HCT116 (cell line): ENCODE measurements around the gene SHROOM3. TPM values are rescaled to one million over a fixed set of nuclear protein-coding genes. Genes with fewer than 3 reads are reported as not detected.

Experiments used
- ATAC-seq: fragments of 200-7000 bp; cut with Tn5 transposase; 2 replicates; pipeline ENCODE4 v1.9.1; 2020; ENCODE audit warnings: mild to moderate bottlenecking, moderate library complexity
- BruUV-seq: library from RNA; stranded (reverse); fragments of 400-500 nt; replicated peaks from 2 replicates; lab custom pipeline; 2021; lab: Mats Ljungman, UMichigan
- CTCF ChIA-PET: fragments of 300-600 bp; sonication (Branson Sonifier 250); formaldehyde crosslinking; loops from one replicate; lab custom pipeline; 2021; ENCODE audit warnings: antibody characterized with exemption; lab: Charles Lee
- POLR2A ChIA-PET: fragments of 300-600, 350-600 bp; sonication (Branson Sonifier 250); formaldehyde crosslinking; loops from one replicate; lab custom pipeline; 2021; ENCODE audit warnings: antibody characterized with exemption; lab: Charles Lee
- RAD21 ChIA-PET, 2 experiments: fragments of 300-600 bp; sonication (Branson Sonifier 250); formaldehyde crosslinking; loops; one replicate each; lab custom pipeline; 2023; ENCODE audit warnings: low total read pairs in 2 of 2; ENCODE audit not compliant: uncharacterized antibody in 2 of 2, unreplicated experiment in 2 of 2, low non-redundant PET in 1 of 2; lab: Charles Lee
- DNase-seq: peaks from one replicate; pipeline ENCODE4 v3.0.0-alpha.2; 2010; ENCODE audit warnings: low read depth, low spot score
- H2AFZ ChIP-seq: fragments of 200-600 bp; shearing (Covaris generic), sonication (generic); 2 replicates; pipeline ENCODE4 v1.6.1; 2017; ENCODE audit warnings: low read depth, mixed run types, mixed read lengths, antibody characterized with exemption, low read length; ENCODE audit not compliant: poor library complexity, severe bottlenecking
- H3K27ac ChIP-seq: 2 replicates; pipeline ENCODE4 v1.5.1; 2012; ENCODE audit warnings: low read depth, low read length
- H3K27me3 ChIP-seq: fragments of 200-600 bp; sonication (generic); 2 replicates; pipeline ENCODE4 v1.6.1; 2016; ENCODE audit warnings: mixed run types, low read length, mixed read lengths; ENCODE audit not compliant: insufficient read depth
- H3K36me3 ChIP-seq, 2 experiments: fragments of 200-500 bp in 1 of 2; fragments of 200-600 bp in 1 of 2; sonication (Bioruptor generic) in 1 of 2; sonication (generic) in 1 of 2; 2 replicates each; pipeline versions ENCODE4 v1.5.1 to v1.6.1; 2014 to 2016; ENCODE audit warnings: low read length in 2 of 2, inconsistent platforms in 1 of 2, mixed read lengths in 1 of 2, mixed run types in 1 of 2; ENCODE audit not compliant: insufficient read depth in 2 of 2, control insufficient read depth in 1 of 2
- H3K4me1 ChIP-seq, 2 experiments: fragments of 200-600 bp in 1 of 2; sonication (generic) in 1 of 2; 2 replicates each; pipeline versions ENCODE4 v1.5.1 to v1.6.1; 2012 to 2017; ENCODE audit warnings: low read length in 2 of 2, inconsistent platforms in 1 of 2, mild to moderate bottlenecking in 1 of 2, mixed read lengths in 1 of 2, mixed run types in 1 of 2, moderate library complexity in 1 of 2; ENCODE audit not compliant: insufficient read depth in 2 of 2, control insufficient read depth in 1 of 2
- H3K4me2 ChIP-seq: fragments of 200-600 bp; sonication (generic); 2 replicates; pipeline ENCODE4 v1.6.1; 2017; ENCODE audit warnings: mixed run types, low read length, mixed read lengths
- H3K4me3 ChIP-seq, 2 experiments: fragments of 200-600 bp in 1 of 2; sonication (generic) in 1 of 2; replicated peaks in 1 of 2; 2 replicates each; pipeline ENCODE4 v1.5.1; 2011 to 2016; ENCODE audit warnings: low read length in 2 of 2, control low read depth in 1 of 2, low read depth in 1 of 2, mild to moderate bottlenecking in 1 of 2, mixed read lengths in 1 of 2, mixed run types in 1 of 2
- H3K79me2 ChIP-seq: fragments of 200-600 bp; sonication (generic); 2 replicates; pipeline ENCODE4 v1.6.1; 2017; ENCODE audit warnings: mild to moderate bottlenecking, mixed run types, low read length, moderate library complexity, mixed read lengths; ENCODE audit not compliant: insufficient read depth
- H3K9ac ChIP-seq: fragments of 200-600 bp; sonication (generic); 2 replicates; pipeline ENCODE4 v1.6.1; 2016; ENCODE audit warnings: low read length, mixed read lengths
- H3K9me2 ChIP-seq: fragments of 200-600 bp; sonication (generic), shearing (Covaris generic); 2 replicates; pipeline ENCODE4 v1.6.1; 2017; ENCODE audit warnings: mixed run types, mild to moderate bottlenecking, moderate library complexity; ENCODE audit not compliant: insufficient read depth
- H3K9me3 ChIP-seq, 2 experiments: fragments of 200-500 bp in 1 of 2; fragments of 200-600 bp in 1 of 2; sonication (Bioruptor generic) in 1 of 2; sonication (generic) in 1 of 2; 2 replicates each; pipeline ENCODE4 v1.6.1; 2014 to 2017; ENCODE audit warnings: low read length in 2 of 2, mixed read lengths in 2 of 2, inconsistent platforms in 1 of 2, low read depth in 1 of 2, mild to moderate bottlenecking in 1 of 2, mixed run types in 1 of 2, moderate library complexity in 1 of 2; ENCODE audit not compliant: control insufficient read depth in 1 of 2, insufficient read depth in 1 of 2
- H4K20me1 ChIP-seq: fragments of 200-600 bp; sonication (generic), shearing (Covaris generic); 2 replicates; pipeline ENCODE4 v1.6.1; 2017; ENCODE audit warnings: mixed run types, mild to moderate bottlenecking, moderate library complexity; ENCODE audit not compliant: insufficient read depth
- JUND ChIP-seq: IDR thresholded peaks from 2 replicates; pipeline ENCODE4 v1.6.1; 2012
- SIN3A ChIP-seq: IDR thresholded peaks from 2 replicates; pipeline ENCODE4 v1.6.1; 2012; ENCODE audit warnings: low read depth
- SRF ChIP-seq: IDR thresholded peaks from 2 replicates; pipeline ENCODE4 v1.6.1; 2012; ENCODE audit warnings: low read depth
- TCF7L2 ChIP-seq: IDR thresholded peaks from 2 replicates; pipeline ENCODE4 v1.7.0; 2011; ENCODE audit warnings: borderline replicate concordance, inconsistent platforms; ENCODE audit not compliant: insufficient read depth, insufficient read length; ENCODE audit errors: extremely low read depth
- intact Hi-C: fragments of 100-400 bp; cut with micrococcal nuclease; formaldehyde crosslinking; loops from 2 replicates; pipeline ENCODE4 v1.10.0; 2022
- total RNA-seq: library from RNA; stranded (reverse); gene quantifications from one replicate; pipeline ENCODE4 v1.2.1, GENCODE V29; 2021; ENCODE audit not compliant: unreplicated experiment
- TF ChIP-seq, protein P1 (sequence below): IDR thresholded peaks from 2 replicates; pipeline ENCODE4 v1.6.1; 2012; ENCODE audit warnings: low read depth
- TF ChIP-seq, protein P2 (sequence below), 3 experiments: fragments of 200-600 bp in 1 of 3; sonication (generic) in 1 of 3; IDR thresholded peaks in 2 of 3; conservative IDR thresholded peaks in 1 of 3; 2 replicates each; pipeline ENCODE4 v1.5.1; 2012 to 2017; ENCODE audit warnings: low read depth in 2 of 3, low read length in 2 of 3, antibody characterized with exemption in 1 of 3, borderline replicate concordance in 1 of 3, control low read depth in 1 of 3, mild to moderate bottlenecking in 1 of 3, mixed read lengths in 1 of 3, mixed run types in 1 of 3, moderate library complexity in 1 of 3; ENCODE audit not compliant: insufficient read depth in 1 of 3
- TF ChIP-seq, protein P3 (sequence below): IDR thresholded peaks from 2 replicates; pipeline ENCODE4 v1.6.1; 2012

The SHROOM3 gene
- total RNA-seq, 1 experiment from 2014 or later = 22.5 TPM

DNA sequence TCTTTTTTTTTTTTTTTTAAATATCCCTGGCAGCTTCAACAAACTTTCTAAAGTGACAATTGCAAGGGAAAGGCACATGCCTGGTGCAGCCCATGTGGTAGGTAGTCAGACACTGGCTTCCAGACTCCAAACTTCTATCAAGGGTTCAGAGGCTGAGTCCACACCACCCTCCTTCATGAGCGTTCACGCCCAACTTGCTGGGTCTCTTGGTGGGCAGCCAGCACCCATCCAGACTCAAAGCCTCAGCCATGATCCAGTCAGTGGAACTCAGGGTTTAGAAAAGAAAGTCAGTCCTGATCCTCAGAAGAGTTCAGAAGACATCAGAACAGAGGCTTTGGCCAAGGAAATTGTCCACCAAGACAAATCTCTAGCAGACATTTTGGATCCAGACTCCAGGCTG lies 321.4 kb downstream of the SHROOM3 start (continued):
- TF ChIP-seq JUND = no peak
- TF ChIP-seq, all 23 proteins: peak for 0

DNA sequence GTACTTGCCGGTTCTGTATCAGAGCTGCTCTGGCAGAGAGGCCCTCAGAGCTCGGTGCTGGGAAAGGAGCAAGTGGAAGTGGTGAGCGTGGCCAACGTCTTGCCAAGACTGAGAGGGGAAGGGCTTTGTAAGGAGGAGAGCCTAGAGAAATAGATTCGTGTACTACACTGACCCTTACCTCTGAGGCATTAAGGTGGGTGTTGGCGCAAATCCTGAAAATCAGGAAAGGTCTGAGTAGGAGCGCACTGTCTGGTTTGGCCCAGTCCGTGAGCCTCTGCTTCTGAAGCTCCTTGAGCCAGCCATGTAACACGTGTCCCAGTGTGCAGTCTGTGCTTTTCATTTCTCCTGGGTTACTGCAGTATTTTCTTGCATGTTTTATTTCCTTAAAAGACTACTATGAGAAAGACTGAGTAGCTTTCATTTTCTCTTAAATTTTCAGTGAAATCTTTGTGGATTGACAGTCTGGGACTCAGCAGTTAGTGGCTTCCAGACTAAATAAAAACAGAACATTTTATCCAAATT lies 322.4 kb downstream of the SHROOM3 start:
- ATAC-seq = no peak
- H3K4me3 ChIP-seq = no peak overlapping the region
- no peaks in the 10 kb centered on the region for H3K79me2 ChIP-seq
- no peaks in the 10 kb centered on the region for H3K9me2 ChIP-seq
- no peaks in the 10 kb centered on the region for H3K9me3 ChIP-seq
- H3K27me3 ChIP-seq = no peaks in the 10 kb centered on the region
- ChIA-PET POLR2A (interaction anchor here (0.6 to 1.3 kb wide), 2 partner anchors 326 to 964 kb away, joined by 3 read pairs; no protein-coding TSS in a partner anchor), CTCF (interaction anchor here (0.6 to 1.6 kb wide), 17 partner anchors 12 to 446 kb away, joined by 3 to 8 read pairs (median 3); no protein-coding TSS in a partner anchor), RAD21 (no interaction called here)
- H3K9ac ChIP-seq = no peak overlapping the region
- no peak for TF ChIP-seq TCF7L2
- TF ChIP-seq SIN3A = no peak
- TF ChIP-seq, protein P1, sequence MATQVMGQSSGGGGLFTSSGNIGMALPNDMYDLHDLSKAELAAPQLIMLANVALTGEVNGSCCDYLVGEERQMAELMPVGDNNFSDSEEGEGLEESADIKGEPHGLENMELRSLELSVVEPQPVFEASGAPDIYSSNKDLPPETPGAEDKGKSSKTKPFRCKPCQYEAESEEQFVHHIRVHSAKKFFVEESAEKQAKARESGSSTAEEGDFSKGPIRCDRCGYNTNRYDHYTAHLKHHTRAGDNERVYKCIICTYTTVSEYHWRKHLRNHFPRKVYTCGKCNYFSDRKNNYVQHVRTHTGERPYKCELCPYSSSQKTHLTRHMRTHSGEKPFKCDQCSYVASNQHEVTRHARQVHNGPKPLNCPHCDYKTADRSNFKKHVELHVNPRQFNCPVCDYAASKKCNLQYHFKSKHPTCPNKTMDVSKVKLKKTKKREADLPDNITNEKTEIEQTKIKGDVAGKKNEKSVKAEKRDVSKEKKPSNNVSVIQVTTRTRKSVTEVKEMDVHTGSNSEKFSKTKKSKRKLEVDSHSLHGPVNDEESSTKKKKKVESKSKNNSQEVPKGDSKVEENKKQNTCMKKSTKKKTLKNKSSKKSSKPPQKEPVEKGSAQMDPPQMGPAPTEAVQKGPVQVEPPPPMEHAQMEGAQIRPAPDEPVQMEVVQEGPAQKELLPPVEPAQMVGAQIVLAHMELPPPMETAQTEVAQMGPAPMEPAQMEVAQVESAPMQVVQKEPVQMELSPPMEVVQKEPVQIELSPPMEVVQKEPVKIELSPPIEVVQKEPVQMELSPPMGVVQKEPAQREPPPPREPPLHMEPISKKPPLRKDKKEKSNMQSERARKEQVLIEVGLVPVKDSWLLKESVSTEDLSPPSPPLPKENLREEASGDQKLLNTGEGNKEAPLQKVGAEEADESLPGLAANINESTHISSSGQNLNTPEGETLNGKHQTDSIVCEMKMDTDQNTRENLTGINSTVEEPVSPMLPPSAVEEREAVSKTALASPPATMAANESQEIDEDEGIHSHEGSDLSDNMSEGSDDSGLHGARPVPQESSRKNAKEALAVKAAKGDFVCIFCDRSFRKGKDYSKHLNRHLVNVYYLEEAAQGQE = no peak
- TF ChIP-seq, protein P2, sequence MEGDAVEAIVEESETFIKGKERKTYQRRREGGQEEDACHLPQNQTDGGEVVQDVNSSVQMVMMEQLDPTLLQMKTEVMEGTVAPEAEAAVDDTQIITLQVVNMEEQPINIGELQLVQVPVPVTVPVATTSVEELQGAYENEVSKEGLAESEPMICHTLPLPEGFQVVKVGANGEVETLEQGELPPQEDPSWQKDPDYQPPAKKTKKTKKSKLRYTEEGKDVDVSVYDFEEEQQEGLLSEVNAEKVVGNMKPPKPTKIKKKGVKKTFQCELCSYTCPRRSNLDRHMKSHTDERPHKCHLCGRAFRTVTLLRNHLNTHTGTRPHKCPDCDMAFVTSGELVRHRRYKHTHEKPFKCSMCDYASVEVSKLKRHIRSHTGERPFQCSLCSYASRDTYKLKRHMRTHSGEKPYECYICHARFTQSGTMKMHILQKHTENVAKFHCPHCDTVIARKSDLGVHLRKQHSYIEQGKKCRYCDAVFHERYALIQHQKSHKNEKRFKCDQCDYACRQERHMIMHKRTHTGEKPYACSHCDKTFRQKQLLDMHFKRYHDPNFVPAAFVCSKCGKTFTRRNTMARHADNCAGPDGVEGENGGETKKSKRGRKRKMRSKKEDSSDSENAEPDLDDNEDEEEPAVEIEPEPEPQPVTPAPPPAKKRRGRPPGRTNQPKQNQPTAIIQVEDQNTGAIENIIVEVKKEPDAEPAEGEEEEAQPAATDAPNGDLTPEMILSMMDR (IDR thresholded peaks at IDR 0.05 in 2 of 3, conservative IDR thresholded peaks at IDR 0.05 in 1 of 3; ENCODE audit: borderline replicate concordance in 1 of 3, insufficient read depth in 1 of 3, low read depth in 2 of 3, low read length in 2 of 3) = no peak
- TF ChIP-seq, protein P3, sequence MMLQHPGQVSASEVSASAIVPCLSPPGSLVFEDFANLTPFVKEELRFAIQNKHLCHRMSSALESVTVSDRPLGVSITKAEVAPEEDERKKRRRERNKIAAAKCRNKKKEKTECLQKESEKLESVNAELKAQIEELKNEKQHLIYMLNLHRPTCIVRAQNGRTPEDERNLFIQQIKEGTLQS = no peak
- TF ChIP-seq SRF = no peak
- no peak overlapping the region for H3K27ac ChIP-seq
- DNase-seq = no peak
- no TSS peak for BruUV-seq
- no peaks in the 10 kb centered on the region for H4K20me1 ChIP-seq
- intact Hi-C loops = loop anchor here (10.0 kb wide), 1 partner anchor 447 kb away; no protein-coding TSS in a partner anchor
- no peak overlapping the region for H2AFZ ChIP-seq
- no peak overlapping the region for H3K4me2 ChIP-seq
- H3K4me1 ChIP-seq = peaks cover 20 to 23% of the 10 kb centered on the region in 2 experiments
- no peaks in the 10 kb centered on the region for H3K36me3 ChIP-seq
